Measurements from ENCODE around the gene GIN1.

DNA sequence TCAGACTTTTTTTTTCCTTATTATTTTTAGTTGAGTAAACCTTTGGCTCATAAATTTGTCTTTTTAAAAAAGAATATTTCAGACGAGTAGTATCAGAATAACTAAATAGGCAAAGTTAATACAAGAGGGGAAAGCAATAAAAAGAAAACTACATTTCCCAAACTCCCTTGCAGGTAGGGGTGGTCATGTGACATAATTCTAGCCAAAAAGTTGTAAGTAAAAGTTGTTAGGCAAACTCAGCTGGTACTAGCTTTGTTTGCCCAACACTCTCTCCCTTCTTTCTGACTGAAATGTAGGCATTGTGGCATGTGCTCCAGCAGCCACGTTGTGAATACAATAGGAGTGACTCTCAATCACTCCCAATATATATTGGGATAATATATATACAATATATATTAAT, 20.9 kb downstream of the GIN1 start:
- TF ChIP-seq, protein P1, sequence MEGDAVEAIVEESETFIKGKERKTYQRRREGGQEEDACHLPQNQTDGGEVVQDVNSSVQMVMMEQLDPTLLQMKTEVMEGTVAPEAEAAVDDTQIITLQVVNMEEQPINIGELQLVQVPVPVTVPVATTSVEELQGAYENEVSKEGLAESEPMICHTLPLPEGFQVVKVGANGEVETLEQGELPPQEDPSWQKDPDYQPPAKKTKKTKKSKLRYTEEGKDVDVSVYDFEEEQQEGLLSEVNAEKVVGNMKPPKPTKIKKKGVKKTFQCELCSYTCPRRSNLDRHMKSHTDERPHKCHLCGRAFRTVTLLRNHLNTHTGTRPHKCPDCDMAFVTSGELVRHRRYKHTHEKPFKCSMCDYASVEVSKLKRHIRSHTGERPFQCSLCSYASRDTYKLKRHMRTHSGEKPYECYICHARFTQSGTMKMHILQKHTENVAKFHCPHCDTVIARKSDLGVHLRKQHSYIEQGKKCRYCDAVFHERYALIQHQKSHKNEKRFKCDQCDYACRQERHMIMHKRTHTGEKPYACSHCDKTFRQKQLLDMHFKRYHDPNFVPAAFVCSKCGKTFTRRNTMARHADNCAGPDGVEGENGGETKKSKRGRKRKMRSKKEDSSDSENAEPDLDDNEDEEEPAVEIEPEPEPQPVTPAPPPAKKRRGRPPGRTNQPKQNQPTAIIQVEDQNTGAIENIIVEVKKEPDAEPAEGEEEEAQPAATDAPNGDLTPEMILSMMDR (conservative IDR thresholded peaks at IDR 0.05; ENCODE audit: low read length): no peak
- no peak for TF ChIP-seq EZH2phosphoT487 (IDR thresholded peaks at IDR 0.05; ENCODE audit: borderline replicate concordance, low read depth, low read length)

Measured in OCI-LY7 (cell line).